NCI-H1105 treated with DMSO at 0.1 percent for 48 hours (cell line): ENCODE data around the gene ANKH.
"Not testable (repeated sequence)": the region's sequence is repeated elsewhere in the genome, so short reads cannot be mapped to it uniquely, and the experiment has no call there.

Experiments
- DNase-seq: peaks from one replicate; lab custom pipeline; 2025; lab: John Stamatoyannopoulos, UW

ANKH gene

GRCh38 chr5:14882658-14883580 lies 11.3 kb upstream of the ANKH start:
- no peak for DNase-seq

- DNase-seq, result no peak
Measured at GRCh38 chr5:14881826-14882225, 10.2 kb upstream of the ANKH start.

- no peak for DNase-seq
Measured at GRCh38 chr5:14880688-14881087, 9.1 kb upstream of the ANKH start.

GRCh38 chr5:14879937-14880589 lies 8.5 kb upstream of the ANKH start:
- DNase-seq, result no peak

GRCh38 chr5:14879393-14879792 lies 7.8 kb upstream of the ANKH start:
- no peak for DNase-seq

- DNase-seq, result not testable (repeated sequence)
Measured at GRCh38 chr5:14878192-14878591, 6.6 kb upstream of the ANKH start.

DNA sequence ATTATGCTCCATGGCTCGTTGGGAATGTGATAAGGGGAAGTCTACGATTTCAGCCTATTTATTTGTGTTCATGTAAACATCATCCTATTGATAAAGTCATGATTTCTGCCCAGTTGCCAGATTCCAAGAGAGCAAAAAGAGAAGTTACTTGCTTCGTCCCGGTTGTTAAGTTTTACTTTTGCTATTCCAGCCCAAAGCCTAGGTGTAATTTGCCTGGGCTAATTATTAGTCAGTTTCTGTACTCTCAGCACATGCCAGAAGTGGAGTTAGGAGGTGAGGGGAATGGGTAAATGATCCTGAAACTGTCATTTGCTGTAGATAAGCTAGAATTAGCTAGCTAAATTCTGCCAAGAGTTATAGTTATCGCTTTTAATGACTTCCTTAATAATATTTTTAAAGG lies 4.5 kb upstream of the ANKH start:
- no peak for DNase-seq

GRCh38 chr5:14873790-14874189 lies 2.2 kb upstream of the ANKH start:
- DNase-seq, result no peak

DNA sequence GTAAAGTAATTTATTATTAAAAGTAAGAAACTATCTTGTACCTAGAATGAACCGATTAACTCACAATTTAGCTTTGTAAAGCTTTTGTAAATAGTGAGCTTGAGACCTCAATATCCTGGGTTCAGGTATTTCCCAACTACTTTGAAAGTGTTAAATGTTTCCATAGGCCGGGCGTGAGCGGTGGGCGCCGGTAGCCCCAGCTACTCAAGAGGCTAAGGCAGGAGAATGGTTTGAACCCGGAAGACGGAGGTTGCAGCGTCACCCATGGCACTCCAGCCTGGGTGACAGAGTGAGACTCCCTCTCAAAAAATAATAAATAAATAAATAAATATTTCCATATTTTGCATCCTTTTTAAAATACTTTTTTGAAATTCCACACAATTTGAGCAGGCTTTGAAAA lies 1.5 kb upstream of the ANKH start:
- no peak for DNase-seq

- DNase-seq, result peak; percentile 24
Measured at GRCh38 chr5:14872070-14872989, 752 bp upstream of the ANKH start.

DNA sequence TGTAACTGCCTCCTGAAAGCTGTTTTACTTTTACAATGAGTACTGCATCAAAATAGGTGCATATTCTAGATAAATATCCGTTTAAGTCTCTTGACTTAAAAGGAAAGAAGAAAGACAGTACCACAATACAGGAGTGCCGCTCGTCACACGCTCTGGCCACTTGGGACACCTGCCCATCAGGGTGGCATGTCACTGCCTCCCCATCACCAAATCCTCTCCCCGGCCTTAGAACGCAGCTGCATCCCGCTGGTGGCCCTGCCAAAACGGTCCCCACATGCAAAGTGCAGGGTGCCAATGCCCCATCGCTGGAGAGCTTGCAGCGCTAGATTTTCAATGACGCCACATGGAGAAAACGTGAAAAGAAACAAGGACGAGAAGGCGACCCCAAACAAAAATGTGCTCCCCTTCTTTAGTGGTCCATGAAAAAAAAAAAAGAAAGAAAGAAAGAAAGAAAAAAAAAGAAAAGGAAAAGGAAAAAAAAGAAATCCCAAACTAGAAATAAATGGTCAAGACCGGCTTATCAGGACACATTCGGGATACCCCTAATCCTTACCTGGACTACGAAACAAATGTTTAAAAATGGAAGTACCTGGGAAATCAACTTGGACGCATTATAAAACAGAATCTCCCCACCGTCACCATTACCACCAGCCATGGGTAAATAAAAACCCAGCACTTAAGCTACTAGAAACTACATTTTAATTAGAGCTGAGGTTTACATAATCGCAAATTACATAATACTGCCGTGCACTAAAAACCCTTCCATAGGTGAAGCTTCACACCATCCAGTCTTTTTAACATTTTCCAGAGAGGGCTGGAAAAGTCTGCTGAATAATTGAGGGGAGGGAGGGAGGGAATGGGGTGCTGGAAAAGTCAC lies 1.0 kb downstream of the ANKH start:
- DNase-seq, result peak; percentile 31

DNA sequence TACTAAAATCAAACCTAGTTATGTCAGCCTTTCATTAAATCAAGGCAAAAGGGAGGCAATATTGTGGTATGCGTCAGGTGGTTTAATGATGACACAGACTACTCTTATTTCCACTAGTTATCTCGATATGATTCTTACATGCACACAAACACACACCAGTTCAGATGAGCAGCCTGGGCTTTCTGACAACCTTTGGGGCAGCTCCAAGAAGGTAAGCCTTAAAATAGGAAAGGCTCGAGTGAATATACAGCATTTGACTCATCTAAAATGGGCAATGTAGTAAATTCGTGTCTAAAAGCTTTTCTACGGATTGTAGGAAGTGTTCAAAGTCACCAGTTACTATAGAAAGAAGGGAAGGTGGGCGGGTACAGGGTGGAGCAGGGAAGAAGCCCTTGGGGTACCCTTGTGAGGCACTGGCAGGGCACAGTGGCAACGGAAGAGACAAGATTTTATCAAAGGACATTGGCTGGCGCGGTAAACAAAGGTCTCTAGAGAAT lies 1.9 kb downstream of the ANKH start:
- DNase-seq, result no peak

DNA sequence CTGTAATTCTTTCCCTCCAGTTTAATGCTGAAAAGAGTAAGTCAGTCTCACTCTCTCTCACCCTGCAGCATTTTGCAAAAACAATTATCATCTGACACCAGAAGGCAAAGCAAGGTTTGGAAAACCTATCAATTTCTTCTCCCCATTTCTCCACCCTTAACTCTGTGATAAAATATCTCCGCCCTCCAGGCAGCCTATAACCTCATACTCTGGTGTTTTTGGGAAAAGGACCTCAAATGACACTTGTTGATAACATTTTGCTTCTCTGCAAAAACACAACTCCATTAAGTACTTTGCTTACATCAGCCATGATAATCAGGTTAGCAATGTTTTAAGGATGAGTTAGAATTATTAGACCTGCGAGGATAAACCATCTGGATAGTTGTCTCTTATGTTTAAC lies 2.3 kb downstream of the ANKH start:
- DNase-seq, result no peak

- DNase-seq, result no peak
Measured at GRCh38 chr5:14868771-14869170, 2.8 kb downstream of the ANKH start.

DNA sequence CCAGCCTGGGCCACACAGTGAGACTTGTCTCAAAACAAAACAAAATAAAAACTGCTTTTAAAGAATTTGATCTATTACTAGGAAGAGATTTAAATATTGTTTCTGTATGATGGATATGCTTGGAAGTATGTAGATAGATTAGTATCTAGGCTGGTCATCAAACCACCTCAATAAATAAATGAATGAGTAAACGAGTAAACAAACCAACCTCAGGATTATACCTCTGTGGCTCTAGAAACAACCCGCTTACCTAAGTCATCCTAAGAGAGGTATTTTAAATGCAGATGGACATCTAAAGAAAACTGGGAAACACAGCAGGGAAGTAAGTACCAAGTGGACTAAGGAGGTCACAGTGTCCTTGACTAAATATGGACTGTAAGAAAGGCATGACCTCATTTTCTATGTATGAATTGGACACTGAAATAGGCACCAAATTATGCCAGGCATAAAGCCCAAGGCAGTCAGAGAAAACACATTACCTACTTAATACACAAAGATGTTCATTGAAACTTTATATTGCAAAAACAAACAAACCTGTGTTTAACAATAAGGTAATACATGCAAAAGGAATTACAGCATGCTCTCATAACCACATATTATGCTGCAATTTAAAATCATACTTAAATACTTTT lies 7.3 kb downstream of the ANKH start:
- DNase-seq, result no peak

- DNase-seq, result no peak
Measured at GRCh38 chr5:14863105-14863504, 8.5 kb downstream of the ANKH start.

DNA sequence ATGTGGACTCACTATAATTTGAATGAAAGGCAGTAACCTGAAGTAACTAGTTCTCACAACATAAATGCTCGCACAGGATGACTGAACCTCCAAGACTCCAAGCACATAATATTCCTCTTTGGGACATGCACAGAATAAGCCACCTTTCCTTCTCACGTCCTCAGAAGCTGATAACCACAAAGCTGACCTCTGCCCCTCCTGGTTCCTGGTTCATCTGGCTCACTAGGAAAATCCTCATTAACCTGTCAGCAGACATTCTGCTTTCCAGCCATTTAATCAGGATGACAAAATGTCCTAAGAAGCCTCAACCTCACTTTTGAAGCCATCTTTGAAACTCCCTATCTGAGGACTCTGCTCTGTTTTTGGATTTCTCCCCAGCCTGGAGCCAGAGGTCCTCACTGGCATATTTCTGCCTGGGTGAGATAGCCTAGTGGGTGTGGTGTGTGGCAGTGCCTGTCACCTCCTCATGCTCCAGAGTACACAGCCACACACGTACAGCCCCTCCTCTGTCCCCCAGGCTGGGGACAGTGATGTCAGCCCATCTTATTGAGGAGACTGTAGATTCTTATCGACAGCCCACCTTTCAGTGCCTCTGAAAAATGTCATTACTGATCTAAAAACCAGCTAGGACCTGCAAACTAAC lies 10.3 kb downstream of the ANKH start:
- DNase-seq, result no peak

DNA sequence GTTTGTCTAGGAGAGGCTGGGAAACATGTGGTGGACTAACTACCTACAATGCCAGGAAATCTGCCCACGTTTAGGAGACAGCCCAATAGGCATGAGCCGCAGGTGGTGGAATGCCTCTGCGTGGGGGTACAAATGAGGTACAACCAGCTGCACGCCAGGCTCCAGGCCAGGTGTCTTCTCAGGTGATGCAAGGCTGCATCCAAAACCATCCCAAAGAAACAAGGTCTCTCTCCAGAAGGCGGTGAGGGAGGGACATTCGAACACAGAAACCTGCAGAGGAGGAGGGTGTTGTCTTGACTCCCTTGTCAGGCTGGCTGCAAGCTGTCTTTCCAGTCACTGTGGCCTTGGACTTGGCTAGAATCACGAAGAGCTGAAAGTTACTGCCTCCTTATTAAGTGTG lies 11.6 kb downstream of the ANKH start:
- no peak for DNase-seq

GRCh38 chr5:14859150-14859549 lies 12.4 kb downstream of the ANKH start:
- no peak for DNase-seq

GRCh38 chr5:14855366-14855765 lies 16.2 kb downstream of the ANKH start:
- DNase-seq, result no peak
